Measurements from ENCODE around the gene PCGF3.

Gene PCGF3

GRCh38 chr4:766152-766515 lies 60.5 kb downstream of the PCGF3 start:
- POLR2A ChIA-PET, result no interaction called here
- no peak for TF ChIP-seq CTCF (IDR thresholded peaks at IDR 0.05; ENCODE audit: control extremely low read depth, extremely low read depth, low read depth, missing control alignments)
- DNase-seq (ENCODE audit: extremely low spot score), result no peak
- CTCF ChIA-PET, result interaction anchor here (5.7 kb wide), 1 partner anchor 24 kb away, joined by 28 read pairs; no protein-coding TSS in a partner anchor

- TF ChIP-seq CTCF (IDR thresholded peaks at IDR 0.05; ENCODE audit: control extremely low read depth, extremely low read depth, low read depth, missing control alignments), result no peak
- CTCF ChIA-PET, result interaction anchor here (1.1 to 5.7 kb wide), 2 partner anchors 9 to 25 kb away, joined by 3 to 28 read pairs; no protein-coding TSS in a partner anchor
- DNase-seq (ENCODE audit: extremely low spot score), result no peak
- POLR2A ChIA-PET, result no interaction called here
Observed at GRCh38 chr4:766559-767283, 61.1 kb downstream of the PCGF3 start.

- no peak for DNase-seq (ENCODE audit: extremely low spot score)
- CTCF ChIA-PET, result interaction anchor here (1.1 to 5.7 kb wide), 3 partner anchors 11 to 26 kb away, joined by 3 to 28 read pairs (median 4); no protein-coding TSS in a partner anchor
- POLR2A ChIA-PET, result interaction anchor here (0.6 kb wide), 1 partner anchor 14 kb away, joined by 3 read pairs; no protein-coding TSS in a partner anchor
- TF ChIP-seq CTCF (IDR thresholded peaks at IDR 0.05; ENCODE audit: control extremely low read depth, extremely low read depth, low read depth, missing control alignments), result no peak
Observed at GRCh38 chr4:768076-768475, 62.4 kb downstream of the PCGF3 start.

- no peak for DNase-seq (ENCODE audit: extremely low spot score)
- ChIA-PET POLR2A (interaction anchor here (0.6 kb wide), 1 partner anchor 389 kb away, joined by 3 read pairs; no protein-coding TSS in a partner anchor), CTCF (interaction anchor here (1.3 to 5.7 kb wide), 2 partner anchors 13 to 27 kb away, joined by 4 to 28 read pairs; no protein-coding TSS in a partner anchor)
- TF ChIP-seq CTCF (IDR thresholded peaks at IDR 0.05; ENCODE audit: control extremely low read depth, extremely low read depth, low read depth, missing control alignments), result no peak
Observed at GRCh38 chr4:768995-769394, 63.4 kb downstream of the PCGF3 start.

GRCh38 chr4:769511-769910 lies 63.9 kb downstream of the PCGF3 start:
- POLR2A ChIA-PET, result no interaction called here
- DNase-seq (ENCODE audit: extremely low spot score), result no peak
- no peak for TF ChIP-seq CTCF (IDR thresholded peaks at IDR 0.05; ENCODE audit: control extremely low read depth, extremely low read depth, low read depth, missing control alignments)
- CTCF ChIA-PET, result interaction anchor here (5.7 kb wide), 1 partner anchor 28 kb away, joined by 28 read pairs; no protein-coding TSS in a partner anchor

- CTCF ChIA-PET, result interaction anchor here (1.4 to 5.7 kb wide), 2 partner anchors 28 to 33 kb away, joined by 3 to 28 read pairs; no protein-coding TSS in a partner anchor
- POLR2A ChIA-PET, result no interaction called here
- TF ChIP-seq CTCF (IDR thresholded peaks at IDR 0.05; ENCODE audit: control extremely low read depth, extremely low read depth, low read depth, missing control alignments), result no peak
- no peak for DNase-seq (ENCODE audit: extremely low spot score)
Observed at GRCh38 chr4:770022-770421, 64.4 kb downstream of the PCGF3 start.
